H1 (cell line): ENCODE results near the gene PIGS.

Experiments used
- ATF2 ChIP-seq: IDR thresholded peaks from 2 replicates; pipeline ENCODE4 v1.6.1; 2012; ENCODE audit warnings: low read length, inconsistent platforms
- CEBPB ChIP-seq: IDR thresholded peaks from 2 replicates; pipeline ENCODE4 v1.6.1; 2012; ENCODE audit warnings: low read depth, low read length
- CHD2 ChIP-seq: IDR thresholded peaks from 2 replicates; pipeline ENCODE4 v1.6.1; 2012; ENCODE audit warnings: low read length, improper control_type of control experiment
- EGR1 ChIP-seq: IDR thresholded peaks from 2 replicates; pipeline ENCODE4 v1.6.1; 2011; ENCODE audit warnings: low read depth, low read length, borderline replicate concordance
- FOSL1 ChIP-seq: IDR thresholded peaks from 2 replicates; pipeline ENCODE4 v1.6.1; 2011; ENCODE audit warnings: mild to moderate bottlenecking, low read depth, low read length, moderate library complexity; ENCODE audit not compliant: insufficient read depth
- KDM5A ChIP-seq: fragments of 200-600 bp; IDR thresholded peaks from 2 replicates; pipeline ENCODE4 v1.7.1; 2012; ENCODE audit warnings: mild to moderate bottlenecking, low read length, inconsistent platforms, mixed read lengths
- POLR2A ChIP-seq, 2 experiments: IDR thresholded peaks; 1 replicate in 1 of 2; 2 replicates in 1 of 2; pipeline ENCODE4 v1.6.1; 2011; ENCODE audit warnings: low read depth in 2 of 2, low read length in 2 of 2, mild to moderate bottlenecking in 2 of 2; ENCODE audit errors: control extremely low read depth in 1 of 2
- RFX5 ChIP-seq: IDR thresholded peaks from 2 replicates; pipeline ENCODE4 v1.6.1; 2011; ENCODE audit warnings: low read depth, low read length, improper control_type of control experiment, borderline replicate concordance
- RXRA ChIP-seq: IDR thresholded peaks from 2 replicates; pipeline ENCODE4 v1.6.1; 2011; ENCODE audit warnings: low read depth, mild to moderate bottlenecking, low read length, moderate library complexity; ENCODE audit not compliant: insufficient read depth
- SUZ12 ChIP-seq: fragments of 200-600 bp; sonication (generic); IDR thresholded peaks from 2 replicates; pipeline ENCODE4 v1.6.1; 2012; ENCODE audit warnings: mild to moderate bottlenecking, inconsistent platforms, low read length, moderate library complexity, mixed read lengths
- YY1 ChIP-seq: IDR thresholded peaks from 2 replicates; pipeline ENCODE4 v1.6.1; 2011; ENCODE audit warnings: low read depth, mild to moderate bottlenecking, low read length
- ZNF274 ChIP-seq: IDR thresholded peaks from 2 replicates; pipeline ENCODE4 v1.7.0; 2012; ENCODE audit warnings: low read length, borderline replicate concordance; ENCODE audit errors: extremely low read depth
- TF ChIP-seq, protein P1 (sequence below), 3 experiments: IDR thresholded peaks; 1 replicate in 2 of 3; 2 replicates in 1 of 3; pipeline versions ENCODE4 v1.5.1 to v1.6.1; 2011; ENCODE audit warnings: low read length in 3 of 3, mild to moderate bottlenecking in 3 of 3, inconsistent platforms in 2 of 3, low read depth in 1 of 3, moderate library complexity in 1 of 3; ENCODE audit not compliant: insufficient read depth in 1 of 3; ENCODE audit errors: control extremely low read depth in 1 of 3
- TF ChIP-seq, protein P2 (sequence below): IDR thresholded peaks from 2 replicates; pipeline ENCODE4 v1.6.1; 2012; ENCODE audit warnings: inconsistent platforms

GRCh38 chr17:28598799-28599310, 27.5 kb upstream of the PIGS start, which contains the start of gene SPAG5:
- TF ChIP-seq YY1 (peak; percentile 92), ZNF274 (no peak), POLR2A (IDR thresholded peaks at IDR 0.05; ENCODE audit: control extremely low read depth in 1 of 2, low read depth in 2 of 2, low read length in 2 of 2) (peak; percentile 86 to 92), RFX5 (no peak), FOSL1 (no peak), CHD2 (no peak), SUZ12 (no peak), EGR1 (no peak), ATF2 (no peak; the same call in 1 of the 2 replicates), KDM5A (peak; percentile 70; the same call in 1 of the 2 replicates), CEBPB (no peak), RXRA (no peak)
- TF ChIP-seq, protein P1, sequence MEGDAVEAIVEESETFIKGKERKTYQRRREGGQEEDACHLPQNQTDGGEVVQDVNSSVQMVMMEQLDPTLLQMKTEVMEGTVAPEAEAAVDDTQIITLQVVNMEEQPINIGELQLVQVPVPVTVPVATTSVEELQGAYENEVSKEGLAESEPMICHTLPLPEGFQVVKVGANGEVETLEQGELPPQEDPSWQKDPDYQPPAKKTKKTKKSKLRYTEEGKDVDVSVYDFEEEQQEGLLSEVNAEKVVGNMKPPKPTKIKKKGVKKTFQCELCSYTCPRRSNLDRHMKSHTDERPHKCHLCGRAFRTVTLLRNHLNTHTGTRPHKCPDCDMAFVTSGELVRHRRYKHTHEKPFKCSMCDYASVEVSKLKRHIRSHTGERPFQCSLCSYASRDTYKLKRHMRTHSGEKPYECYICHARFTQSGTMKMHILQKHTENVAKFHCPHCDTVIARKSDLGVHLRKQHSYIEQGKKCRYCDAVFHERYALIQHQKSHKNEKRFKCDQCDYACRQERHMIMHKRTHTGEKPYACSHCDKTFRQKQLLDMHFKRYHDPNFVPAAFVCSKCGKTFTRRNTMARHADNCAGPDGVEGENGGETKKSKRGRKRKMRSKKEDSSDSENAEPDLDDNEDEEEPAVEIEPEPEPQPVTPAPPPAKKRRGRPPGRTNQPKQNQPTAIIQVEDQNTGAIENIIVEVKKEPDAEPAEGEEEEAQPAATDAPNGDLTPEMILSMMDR (IDR thresholded peaks at IDR 0.05; ENCODE audit: control extremely low read depth in 1 of 3, insufficient read depth in 1 of 3, low read depth in 1 of 3, low read length in 3 of 3) = 0 out of 4 replicates have a peak, but pooled peaks of 1 of the 3 experiments have one; percentile 17
- TF ChIP-seq, protein P2, sequence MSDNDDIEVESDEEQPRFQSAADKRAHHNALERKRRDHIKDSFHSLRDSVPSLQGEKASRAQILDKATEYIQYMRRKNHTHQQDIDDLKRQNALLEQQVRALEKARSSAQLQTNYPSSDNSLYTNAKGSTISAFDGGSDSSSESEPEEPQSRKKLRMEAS = peak; percentile 24; the same call in 1 of the 2 replicates
